SU-DHL-6 (cell line): ENCODE data around the gene LTA.
A peak's percentile ranks its signal among the peaks of the same experiment; 100 is the strongest.

ENCODE experiments used
- EZH2phosphoT487 ChIP-seq: fragments of 200-600 bp; sonication (generic), shearing (Covaris generic); conservative IDR thresholded peaks from 2 replicates; pipeline ENCODE4 v1.6.1; 2018; ENCODE audit warnings: mild to moderate bottlenecking, antibody characterized with exemption, low read length, moderate library complexity, mixed read lengths
- TF ChIP-seq, protein P1 (sequence below): fragments of 200-600 bp; sonication (generic); IDR thresholded peaks from one replicate; pipeline ENCODE4 v1.5.1; 2017; ENCODE audit warnings: antibody characterized with exemption, mild to moderate bottlenecking, low read length, moderate library complexity; ENCODE audit not compliant: insufficient read depth, poor library complexity, severe bottlenecking

GRCh38 chr6:31580807-31581433 is 8.8 kb downstream of the LTA start:
- TF ChIP-seq, protein P1, sequence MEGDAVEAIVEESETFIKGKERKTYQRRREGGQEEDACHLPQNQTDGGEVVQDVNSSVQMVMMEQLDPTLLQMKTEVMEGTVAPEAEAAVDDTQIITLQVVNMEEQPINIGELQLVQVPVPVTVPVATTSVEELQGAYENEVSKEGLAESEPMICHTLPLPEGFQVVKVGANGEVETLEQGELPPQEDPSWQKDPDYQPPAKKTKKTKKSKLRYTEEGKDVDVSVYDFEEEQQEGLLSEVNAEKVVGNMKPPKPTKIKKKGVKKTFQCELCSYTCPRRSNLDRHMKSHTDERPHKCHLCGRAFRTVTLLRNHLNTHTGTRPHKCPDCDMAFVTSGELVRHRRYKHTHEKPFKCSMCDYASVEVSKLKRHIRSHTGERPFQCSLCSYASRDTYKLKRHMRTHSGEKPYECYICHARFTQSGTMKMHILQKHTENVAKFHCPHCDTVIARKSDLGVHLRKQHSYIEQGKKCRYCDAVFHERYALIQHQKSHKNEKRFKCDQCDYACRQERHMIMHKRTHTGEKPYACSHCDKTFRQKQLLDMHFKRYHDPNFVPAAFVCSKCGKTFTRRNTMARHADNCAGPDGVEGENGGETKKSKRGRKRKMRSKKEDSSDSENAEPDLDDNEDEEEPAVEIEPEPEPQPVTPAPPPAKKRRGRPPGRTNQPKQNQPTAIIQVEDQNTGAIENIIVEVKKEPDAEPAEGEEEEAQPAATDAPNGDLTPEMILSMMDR = peak; percentile 100
- TF ChIP-seq EZH2phosphoT487 = no peak
